ENCODE results near the gene EPN2. TPM values are rescaled to one million over a fixed set of nuclear protein-coding genes. Genes with fewer than 3 reads are reported as not detected.
A peak's percentile ranks its signal among the peaks of the same experiment; 100 is the strongest.

Gene EPN2
- total and polyA plus RNA-seq, 2 experiments from 2014 or later: 34.0 to 149 TPM

DNA sequence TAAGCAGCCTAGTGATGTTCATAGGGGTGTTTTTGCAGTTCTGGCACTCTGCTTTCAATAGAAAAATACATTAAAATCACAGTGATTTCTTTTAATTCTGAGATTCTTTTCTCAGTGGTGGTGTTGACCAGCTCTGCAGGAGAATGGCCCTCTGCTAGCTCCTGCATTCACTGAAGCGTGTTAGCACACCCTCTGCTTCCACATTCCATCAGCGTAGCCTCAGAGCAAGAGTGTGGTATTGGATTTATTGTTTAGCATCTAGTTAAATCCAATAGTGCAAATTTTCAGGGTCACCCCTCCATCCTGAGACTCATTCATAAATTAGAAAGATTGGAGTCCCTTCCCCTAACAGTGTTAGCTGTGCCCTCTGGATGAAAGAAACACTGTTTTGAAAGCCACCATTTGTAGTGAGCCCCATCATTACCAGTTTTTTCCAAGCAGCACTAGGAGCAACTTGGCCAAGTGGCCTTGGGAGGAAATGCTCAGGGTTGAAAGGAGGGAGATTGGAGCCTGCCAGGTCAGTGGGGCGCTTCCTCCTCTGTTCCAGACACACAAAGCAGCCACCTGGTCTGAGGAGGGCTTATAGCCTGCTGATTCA lies 79.7 kb downstream of the EPN2 start:
- Histone ChIP-seq H3K9me2 (ENCODE audit: insufficient read depth) (no peaks in the 10 kb centered on the region), H3F3A (replicated peaks; ENCODE audit: low read depth) (0 out of 2 replicates have a peak, but pooled peaks cover 2% of the 10 kb centered on the region), H4K20me1 (replicated peaks; ENCODE audit: insufficient read depth) (no peaks in the 10 kb centered on the region; the same call in none of the 2 replicates), H3K36me3 (ENCODE audit: insufficient read depth) (0 out of 2 replicates have a peak, but pooled peaks cover 3% of the 10 kb centered on the region), H3K4me3 (no peak overlapping the region), H3K4me2 (peak overlapping the region; percentile 54), H3K27ac (ENCODE audit: low read depth) (peak overlapping the region; percentile 70), H3K27me3 (ENCODE audit: insufficient read depth) (no peaks in the 10 kb centered on the region), H2AFZ (no peak overlapping the region), H3K79me2 (replicated peaks; ENCODE audit: insufficient read depth) (no peaks in the 10 kb centered on the region), H3K4me1 (ENCODE audit: insufficient read depth) (peaks cover 20% of the 10 kb centered on the region)
- peaks cover 33% of the 10 kb centered on the region for H3K36me3 Mint-ChIP-seq (ENCODE audit: low read depth)
- no peaks in the 10 kb centered on the region; the same call in 2 of the 3 replicates for H3K9me3 Mint-ChIP-seq
- DNase-seq (ENCODE audit: low spot score) (no peak), ATAC-seq (no peak)
- H3K4me3 Mint-ChIP-seq: peak overlapping the region; percentile 31; the same call in 2 of the 3 replicates
- peaks cover 11% of the 10 kb centered on the region for H3K27me3 Mint-ChIP-seq (ENCODE audit: insufficient read depth, low read depth, poor library complexity)
- H3K4me1 Mint-ChIP-seq: peaks cover 37% of the 10 kb centered on the region
- peak overlapping the region; percentile 81 for H3K27ac Mint-ChIP-seq
- TF ChIP-seq, protein P1, sequence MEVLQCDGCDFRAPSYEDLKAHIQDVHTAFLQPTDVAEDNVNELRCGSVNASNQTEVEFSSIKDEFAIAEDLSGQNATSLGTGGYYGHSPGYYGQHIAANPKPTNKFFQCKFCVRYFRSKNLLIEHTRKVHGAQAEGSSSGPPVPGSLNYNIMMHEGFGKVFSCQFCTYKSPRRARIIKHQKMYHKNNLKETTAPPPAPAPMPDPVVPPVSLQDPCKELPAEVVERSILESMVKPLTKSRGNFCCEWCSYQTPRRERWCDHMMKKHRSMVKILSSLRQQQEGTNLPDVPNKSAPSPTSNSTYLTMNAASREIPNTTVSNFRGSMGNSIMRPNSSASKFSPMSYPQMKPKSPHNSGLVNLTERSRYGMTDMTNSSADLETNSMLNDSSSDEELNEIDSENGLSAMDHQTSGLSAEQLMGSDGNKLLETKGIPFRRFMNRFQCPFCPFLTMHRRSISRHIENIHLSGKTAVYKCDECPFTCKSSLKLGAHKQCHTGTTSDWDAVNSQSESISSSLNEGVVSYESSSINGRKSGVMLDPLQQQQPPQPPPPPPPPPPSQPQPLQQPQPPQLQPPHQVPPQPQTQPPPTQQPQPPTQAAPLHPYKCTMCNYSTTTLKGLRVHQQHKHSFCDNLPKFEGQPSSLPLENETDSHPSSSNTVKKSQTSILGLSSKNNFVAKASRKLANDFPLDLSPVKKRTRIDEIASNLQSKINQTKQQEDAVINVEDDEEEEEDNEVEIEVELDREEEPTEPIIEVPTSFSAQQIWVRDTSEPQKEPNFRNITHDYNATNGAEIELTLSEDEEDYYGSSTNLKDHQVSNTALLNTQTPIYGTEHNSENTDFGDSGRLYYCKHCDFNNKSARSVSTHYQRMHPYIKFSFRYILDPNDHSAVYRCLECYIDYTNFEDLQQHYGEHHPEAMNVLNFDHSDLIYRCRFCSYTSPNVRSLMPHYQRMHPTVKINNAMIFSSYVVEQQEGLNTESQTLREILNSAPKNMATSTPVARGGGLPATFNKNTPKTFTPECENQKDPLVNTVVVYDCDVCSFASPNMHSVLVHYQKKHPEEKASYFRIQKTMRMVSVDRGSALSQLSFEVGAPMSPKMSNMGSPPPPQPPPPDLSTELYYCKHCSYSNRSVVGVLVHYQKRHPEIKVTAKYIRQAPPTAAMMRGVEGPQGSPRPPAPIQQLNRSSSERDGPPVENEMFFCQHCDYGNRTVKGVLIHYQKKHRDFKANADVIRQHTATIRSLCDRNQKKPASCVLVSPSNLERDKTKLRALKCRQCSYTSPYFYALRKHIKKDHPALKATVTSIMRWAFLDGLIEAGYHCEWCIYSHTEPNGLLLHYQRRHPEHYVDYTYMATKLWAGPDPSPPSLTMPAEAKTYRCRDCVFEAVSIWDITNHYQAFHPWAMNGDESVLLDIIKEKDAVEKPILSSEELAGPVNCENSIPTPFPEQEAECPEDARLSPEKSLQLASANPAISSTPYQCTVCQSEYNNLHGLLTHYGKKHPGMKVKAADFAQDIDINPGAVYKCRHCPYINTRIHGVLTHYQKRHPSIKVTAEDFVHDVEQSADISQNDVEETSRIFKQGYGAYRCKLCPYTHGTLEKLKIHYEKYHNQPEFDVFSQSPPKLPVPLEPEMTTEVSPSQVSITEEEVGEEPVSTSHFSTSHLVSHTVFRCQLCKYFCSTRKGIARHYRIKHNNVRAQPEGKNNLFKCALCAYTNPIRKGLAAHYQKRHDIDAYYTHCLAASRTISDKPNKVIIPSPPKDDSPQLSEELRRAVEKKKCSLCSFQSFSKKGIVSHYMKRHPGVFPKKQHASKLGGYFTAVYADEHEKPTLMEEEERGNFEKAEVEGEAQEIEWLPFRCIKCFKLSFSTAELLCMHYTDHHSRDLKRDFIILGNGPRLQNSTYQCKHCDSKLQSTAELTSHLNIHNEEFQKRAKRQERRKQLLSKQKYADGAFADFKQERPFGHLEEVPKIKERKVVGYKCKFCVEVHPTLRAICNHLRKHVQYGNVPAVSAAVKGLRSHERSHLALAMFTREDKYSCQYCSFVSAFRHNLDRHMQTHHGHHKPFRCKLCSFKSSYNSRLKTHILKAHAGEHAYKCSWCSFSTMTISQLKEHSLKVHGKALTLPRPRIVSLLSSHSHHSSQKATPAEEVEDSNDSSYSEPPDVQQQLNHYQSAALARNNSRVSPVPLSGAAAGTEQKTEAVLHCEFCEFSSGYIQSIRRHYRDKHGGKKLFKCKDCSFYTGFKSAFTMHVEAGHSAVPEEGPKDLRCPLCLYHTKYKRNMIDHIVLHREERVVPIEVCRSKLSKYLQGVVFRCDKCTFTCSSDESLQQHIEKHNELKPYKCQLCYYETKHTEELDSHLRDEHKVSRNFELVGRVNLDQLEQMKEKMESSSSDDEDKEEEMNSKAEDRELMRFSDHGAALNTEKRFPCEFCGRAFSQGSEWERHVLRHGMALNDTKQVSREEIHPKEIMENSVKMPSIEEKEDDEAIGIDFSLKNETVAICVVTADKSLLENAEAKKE (CRISPR knock-in tag; IDR thresholded peaks at IDR 0.05): no peak
- TF ChIP-seq POLR2AphosphoS5 (IDR thresholded peaks at IDR 0.05; ENCODE audit: low read depth) (no peak; the same call in 1 of the 2 replicates), ZNF114 (CRISPR knock-in tag; IDR thresholded peaks at IDR 0.05) (no peak), ZNF331 (CRISPR knock-in tag; IDR thresholded peaks at IDR 0.05; ENCODE audit: low read depth) (no peak), NANOG (IDR thresholded peaks at IDR 0.05; ENCODE audit: borderline replicate concordance) (no peak), EZH2 (IDR thresholded peaks at IDR 0.05; ENCODE audit: low read depth, unreplicated experiment) (no peak), EZH2phosphoT487 (IDR thresholded peaks at IDR 0.05; ENCODE audit: unreplicated experiment) (no peak), CREB1 (CRISPR knock-in tag; IDR thresholded peaks at IDR 0.05; ENCODE audit: low read depth) (no peak), STAT1 (IDR thresholded peaks at IDR 0.05; ENCODE audit: unreplicated experiment) (no peak), JUNB (IDR thresholded peaks at IDR 0.05; ENCODE audit: unreplicated experiment) (no peak)
- TF ChIP-seq, protein P2, sequence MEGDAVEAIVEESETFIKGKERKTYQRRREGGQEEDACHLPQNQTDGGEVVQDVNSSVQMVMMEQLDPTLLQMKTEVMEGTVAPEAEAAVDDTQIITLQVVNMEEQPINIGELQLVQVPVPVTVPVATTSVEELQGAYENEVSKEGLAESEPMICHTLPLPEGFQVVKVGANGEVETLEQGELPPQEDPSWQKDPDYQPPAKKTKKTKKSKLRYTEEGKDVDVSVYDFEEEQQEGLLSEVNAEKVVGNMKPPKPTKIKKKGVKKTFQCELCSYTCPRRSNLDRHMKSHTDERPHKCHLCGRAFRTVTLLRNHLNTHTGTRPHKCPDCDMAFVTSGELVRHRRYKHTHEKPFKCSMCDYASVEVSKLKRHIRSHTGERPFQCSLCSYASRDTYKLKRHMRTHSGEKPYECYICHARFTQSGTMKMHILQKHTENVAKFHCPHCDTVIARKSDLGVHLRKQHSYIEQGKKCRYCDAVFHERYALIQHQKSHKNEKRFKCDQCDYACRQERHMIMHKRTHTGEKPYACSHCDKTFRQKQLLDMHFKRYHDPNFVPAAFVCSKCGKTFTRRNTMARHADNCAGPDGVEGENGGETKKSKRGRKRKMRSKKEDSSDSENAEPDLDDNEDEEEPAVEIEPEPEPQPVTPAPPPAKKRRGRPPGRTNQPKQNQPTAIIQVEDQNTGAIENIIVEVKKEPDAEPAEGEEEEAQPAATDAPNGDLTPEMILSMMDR (conservative IDR thresholded peaks at IDR 0.05; ENCODE audit: low read depth in 2 of 2): no peak
- TF ChIP-seq, protein P3, sequence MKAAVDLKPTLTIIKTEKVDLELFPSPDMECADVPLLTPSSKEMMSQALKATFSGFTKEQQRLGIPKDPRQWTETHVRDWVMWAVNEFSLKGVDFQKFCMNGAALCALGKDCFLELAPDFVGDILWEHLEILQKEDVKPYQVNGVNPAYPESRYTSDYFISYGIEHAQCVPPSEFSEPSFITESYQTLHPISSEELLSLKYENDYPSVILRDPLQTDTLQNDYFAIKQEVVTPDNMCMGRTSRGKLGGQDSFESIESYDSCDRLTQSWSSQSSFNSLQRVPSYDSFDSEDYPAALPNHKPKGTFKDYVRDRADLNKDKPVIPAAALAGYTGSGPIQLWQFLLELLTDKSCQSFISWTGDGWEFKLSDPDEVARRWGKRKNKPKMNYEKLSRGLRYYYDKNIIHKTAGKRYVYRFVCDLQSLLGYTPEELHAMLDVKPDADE (IDR thresholded peaks at IDR 0.05): no peak
- TF ChIP-seq, protein P4, sequence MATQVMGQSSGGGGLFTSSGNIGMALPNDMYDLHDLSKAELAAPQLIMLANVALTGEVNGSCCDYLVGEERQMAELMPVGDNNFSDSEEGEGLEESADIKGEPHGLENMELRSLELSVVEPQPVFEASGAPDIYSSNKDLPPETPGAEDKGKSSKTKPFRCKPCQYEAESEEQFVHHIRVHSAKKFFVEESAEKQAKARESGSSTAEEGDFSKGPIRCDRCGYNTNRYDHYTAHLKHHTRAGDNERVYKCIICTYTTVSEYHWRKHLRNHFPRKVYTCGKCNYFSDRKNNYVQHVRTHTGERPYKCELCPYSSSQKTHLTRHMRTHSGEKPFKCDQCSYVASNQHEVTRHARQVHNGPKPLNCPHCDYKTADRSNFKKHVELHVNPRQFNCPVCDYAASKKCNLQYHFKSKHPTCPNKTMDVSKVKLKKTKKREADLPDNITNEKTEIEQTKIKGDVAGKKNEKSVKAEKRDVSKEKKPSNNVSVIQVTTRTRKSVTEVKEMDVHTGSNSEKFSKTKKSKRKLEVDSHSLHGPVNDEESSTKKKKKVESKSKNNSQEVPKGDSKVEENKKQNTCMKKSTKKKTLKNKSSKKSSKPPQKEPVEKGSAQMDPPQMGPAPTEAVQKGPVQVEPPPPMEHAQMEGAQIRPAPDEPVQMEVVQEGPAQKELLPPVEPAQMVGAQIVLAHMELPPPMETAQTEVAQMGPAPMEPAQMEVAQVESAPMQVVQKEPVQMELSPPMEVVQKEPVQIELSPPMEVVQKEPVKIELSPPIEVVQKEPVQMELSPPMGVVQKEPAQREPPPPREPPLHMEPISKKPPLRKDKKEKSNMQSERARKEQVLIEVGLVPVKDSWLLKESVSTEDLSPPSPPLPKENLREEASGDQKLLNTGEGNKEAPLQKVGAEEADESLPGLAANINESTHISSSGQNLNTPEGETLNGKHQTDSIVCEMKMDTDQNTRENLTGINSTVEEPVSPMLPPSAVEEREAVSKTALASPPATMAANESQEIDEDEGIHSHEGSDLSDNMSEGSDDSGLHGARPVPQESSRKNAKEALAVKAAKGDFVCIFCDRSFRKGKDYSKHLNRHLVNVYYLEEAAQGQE (IDR thresholded peaks at IDR 0.05; ENCODE audit: unreplicated experiment): no peak
